Brain microvascular endothelial cell (primary cell): Measurements from ENCODE around the gene TRAF1.

ENCODE experiments used
- DNase-seq: peaks from one replicate; pipeline ENCODE4 v3.0.0-alpha.2; 2020
- H3K27ac ChIP-seq: fragments of 250-450 bp; sonication (Bioruptor Pico); 2 replicates; pipeline ENCODE4 v1.5.1; 2020; ENCODE audit warnings: mild to moderate bottlenecking, moderate library complexity
- H3K27me3 ChIP-seq: fragments of 250-450 bp; sonication (Bioruptor Pico); replicated peaks from 2 replicates; pipeline ENCODE4 v1.5.1; 2020; ENCODE audit warnings: mild to moderate bottlenecking
- H3K36me3 ChIP-seq: fragments of 250-450 bp; sonication (Bioruptor Pico); replicated peaks from 2 replicates; pipeline ENCODE4 v1.5.1; 2020; ENCODE audit warnings: mild to moderate bottlenecking
- H3K4me3 ChIP-seq: 2 replicates; pipeline ENCODE4 v1.5.1; 2011; ENCODE audit warnings: low read depth, mild to moderate bottlenecking, control low read depth, low read length, moderate library complexity
- in situ Hi-C: cut with HindIII; loops from 2 replicates; pipeline ENCODE4 v1.10.0; 2017; ENCODE audit warnings: low sequenced_read_pairs, low pct_ligation_motif_present
- TF ChIP-seq, protein P1 (sequence below): IDR thresholded peaks from 2 replicates; pipeline ENCODE4 v1.5.1; 2011; ENCODE audit warnings: low read depth, mild to moderate bottlenecking, moderate library complexity, low read length, control low read depth, inconsistent platforms; ENCODE audit errors: missing control alignments

The TRAF1 gene

DNA sequence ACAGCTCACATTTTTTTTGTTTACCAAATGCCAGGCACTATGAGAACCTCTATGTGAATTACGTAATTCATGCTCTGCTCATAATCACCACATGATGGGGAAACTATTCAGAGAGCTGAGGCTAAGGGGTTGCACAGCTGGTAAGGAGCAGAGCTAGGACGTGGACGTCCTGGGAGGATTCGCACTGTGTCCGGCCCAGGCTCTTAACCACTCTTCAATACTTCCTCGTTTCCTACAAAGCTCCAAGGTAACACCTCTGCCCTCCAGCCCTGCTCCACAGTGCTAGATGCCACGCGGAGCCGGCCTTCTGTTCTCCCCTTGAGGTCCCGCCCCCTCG, 58.3 kb downstream of the TRAF1 start:
- in situ Hi-C loops, result no loop called here
- Histone ChIP-seq H3K27me3 (no peaks in the 10 kb centered on the region), H3K36me3 (peaks cover 7% of the 10 kb centered on the region), H3K4me3 (peak overlapping the region; percentile 48), H3K27ac (peak overlapping the region; percentile 55)
- DNase-seq, result no peak
- TF ChIP-seq, protein P1, sequence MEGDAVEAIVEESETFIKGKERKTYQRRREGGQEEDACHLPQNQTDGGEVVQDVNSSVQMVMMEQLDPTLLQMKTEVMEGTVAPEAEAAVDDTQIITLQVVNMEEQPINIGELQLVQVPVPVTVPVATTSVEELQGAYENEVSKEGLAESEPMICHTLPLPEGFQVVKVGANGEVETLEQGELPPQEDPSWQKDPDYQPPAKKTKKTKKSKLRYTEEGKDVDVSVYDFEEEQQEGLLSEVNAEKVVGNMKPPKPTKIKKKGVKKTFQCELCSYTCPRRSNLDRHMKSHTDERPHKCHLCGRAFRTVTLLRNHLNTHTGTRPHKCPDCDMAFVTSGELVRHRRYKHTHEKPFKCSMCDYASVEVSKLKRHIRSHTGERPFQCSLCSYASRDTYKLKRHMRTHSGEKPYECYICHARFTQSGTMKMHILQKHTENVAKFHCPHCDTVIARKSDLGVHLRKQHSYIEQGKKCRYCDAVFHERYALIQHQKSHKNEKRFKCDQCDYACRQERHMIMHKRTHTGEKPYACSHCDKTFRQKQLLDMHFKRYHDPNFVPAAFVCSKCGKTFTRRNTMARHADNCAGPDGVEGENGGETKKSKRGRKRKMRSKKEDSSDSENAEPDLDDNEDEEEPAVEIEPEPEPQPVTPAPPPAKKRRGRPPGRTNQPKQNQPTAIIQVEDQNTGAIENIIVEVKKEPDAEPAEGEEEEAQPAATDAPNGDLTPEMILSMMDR, result peak; percentile 9

DNA sequence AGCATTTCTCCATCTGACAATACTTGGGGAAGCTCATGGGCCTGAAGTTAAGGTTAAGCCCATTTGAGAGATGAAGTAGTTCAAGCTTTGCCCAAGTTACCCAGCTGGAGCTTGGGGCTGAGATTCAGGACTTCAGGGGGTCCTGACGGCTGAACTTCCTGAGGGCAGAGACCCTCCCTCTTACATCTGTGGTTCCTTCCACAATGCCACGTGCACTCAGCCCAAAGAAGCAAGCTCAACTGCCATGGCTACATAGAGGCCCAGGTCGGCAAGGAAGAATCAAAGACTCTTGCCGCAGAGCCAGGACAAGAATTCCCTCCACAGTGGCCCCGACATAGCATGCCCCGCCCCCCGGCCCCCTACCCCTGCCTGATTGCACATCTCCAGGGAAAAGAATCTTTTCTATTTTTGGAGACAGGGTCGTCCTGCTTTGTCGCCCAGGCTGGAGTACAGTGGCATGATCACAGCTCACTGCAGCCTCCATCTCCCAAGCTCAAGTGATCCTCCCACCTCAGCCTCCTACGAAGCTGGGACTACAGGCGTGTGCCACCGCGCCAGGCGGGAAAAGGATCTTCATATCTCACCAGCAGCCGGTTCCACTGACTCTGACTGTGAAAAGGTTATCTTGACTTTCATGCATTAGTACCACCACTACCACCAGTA, 58.8 kb downstream of the TRAF1 start:
- no peaks in the 10 kb centered on the region for H3K27me3 ChIP-seq

DNA sequence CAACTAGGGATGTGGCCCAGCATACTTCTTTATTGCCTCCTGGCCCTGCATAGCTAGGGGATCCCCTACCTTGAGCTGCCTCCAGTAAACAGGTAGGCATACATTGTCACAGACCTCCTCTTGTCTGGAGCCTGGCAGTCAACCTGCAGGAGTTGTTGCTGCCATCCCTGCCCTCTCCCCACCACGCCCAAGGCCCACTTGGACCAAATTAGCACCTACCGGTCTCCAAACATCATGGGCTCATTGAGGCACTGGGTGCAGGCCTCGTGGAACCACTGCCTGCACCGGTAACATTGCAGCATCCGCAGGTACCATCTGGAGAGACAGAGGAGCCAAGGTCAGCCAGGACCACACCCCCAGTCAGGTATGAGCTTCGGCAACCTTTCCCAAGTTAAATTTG, 59.9 kb downstream of the TRAF1 start:
- Histone ChIP-seq H3K4me3 (no peak overlapping the region), H3K27ac (no peak overlapping the region), H3K27me3 (no peaks in the 10 kb centered on the region), H3K36me3 (peaks cover 4% of the 10 kb centered on the region)
- in situ Hi-C loops, result no loop called here
- TF ChIP-seq, protein P1, result no peak
- no peak for DNase-seq

More for the DNA sequence above, 58.8 kb downstream of the TRAF1 start:
- Histone ChIP-seq H3K4me3 (no peak overlapping the region), H3K36me3 (peaks cover 7% of the 10 kb centered on the region), H3K27ac (peak overlapping the region; percentile 55)
- no peak for DNase-seq
- TF ChIP-seq, protein P1, result no peak
- in situ Hi-C loops, result no loop called here

DNA sequence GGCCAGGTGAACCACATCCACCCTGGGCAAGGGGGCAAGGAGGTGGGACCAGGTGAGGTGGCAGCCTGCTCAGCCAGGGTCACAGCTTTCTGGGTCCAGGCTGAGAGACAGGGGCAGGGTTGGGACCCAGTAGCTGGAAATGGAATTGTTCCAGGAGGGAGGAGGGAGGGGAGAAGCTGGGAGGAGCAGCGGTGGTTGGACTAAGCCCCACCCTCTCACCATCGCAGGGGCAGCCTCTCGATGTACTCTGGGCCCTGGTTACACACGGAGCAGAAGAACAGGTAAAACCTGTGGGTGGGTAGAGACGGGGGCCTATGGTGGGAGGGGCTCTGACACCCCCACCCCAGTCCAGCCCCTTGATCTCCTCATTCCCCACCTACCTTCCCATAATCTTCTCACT, 60.8 kb downstream of the TRAF1 start:
- TF ChIP-seq, protein P1, result no peak
- H3K27me3 ChIP-seq, result no peaks in the 10 kb centered on the region
- in situ Hi-C loops, result no loop called here
- peaks cover 12% of the 10 kb centered on the region for H3K36me3 ChIP-seq
- H3K4me3 ChIP-seq, result no peak overlapping the region
- H3K27ac ChIP-seq, result no peak overlapping the region
- no peak for DNase-seq

DNA sequence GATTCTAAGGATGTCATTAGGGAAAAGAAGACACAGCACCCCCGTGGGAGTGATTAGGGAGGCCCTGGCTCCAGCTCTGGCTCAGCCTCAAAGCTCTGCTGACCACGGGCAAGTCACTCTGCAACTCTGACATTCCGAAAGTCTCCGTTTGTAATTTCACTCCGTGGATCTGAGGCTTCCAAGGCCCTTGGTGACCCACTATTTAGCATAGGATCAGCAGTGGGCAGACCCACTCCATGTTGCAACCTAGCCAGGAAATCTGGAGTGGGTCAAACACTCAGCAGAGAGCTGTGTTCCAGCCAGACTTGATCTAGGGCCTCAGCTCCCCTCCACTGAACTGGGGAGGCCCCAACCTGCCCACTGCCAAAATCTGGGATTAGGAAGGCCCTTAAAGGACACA, 61.4 kb downstream of the TRAF1 start:
- Histone ChIP-seq H3K4me3 (no peak overlapping the region), H3K27me3 (no peaks in the 10 kb centered on the region), H3K27ac (no peak overlapping the region), H3K36me3 (peaks cover 19% of the 10 kb centered on the region)
- in situ Hi-C loops, result no loop called here
- TF ChIP-seq, protein P1, result no peak
- no peak for DNase-seq

DNA sequence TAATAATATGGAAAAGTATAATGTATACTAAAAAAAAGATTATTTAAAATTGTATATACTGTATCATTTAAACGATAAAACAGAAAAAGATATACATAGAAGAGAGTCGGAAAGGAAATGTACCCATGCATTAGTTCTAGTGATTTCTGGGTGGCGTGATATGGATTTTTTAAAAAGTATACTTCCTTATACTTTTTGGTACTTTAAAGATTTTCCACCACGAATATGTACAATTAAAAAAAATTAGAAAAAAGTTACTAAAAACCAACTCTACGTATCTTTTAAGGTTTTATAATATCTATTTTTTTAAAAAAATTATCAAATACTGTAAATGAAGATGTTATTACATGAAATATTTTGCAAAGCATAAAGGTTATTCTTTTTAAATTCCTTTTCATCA, 61.9 kb downstream of the TRAF1 start:
- no peak overlapping the region for H3K4me3 ChIP-seq
- H3K27me3 ChIP-seq, result no peaks in the 10 kb centered on the region
- no peak overlapping the region for H3K27ac ChIP-seq
- DNase-seq, result no peak
- peaks cover 20% of the 10 kb centered on the region for H3K36me3 ChIP-seq
- TF ChIP-seq, protein P1, result no peak
- in situ Hi-C loops, result no loop called here
